IMR-90 (cell line): ENCODE measurements around the gene RAB3A.

Experiments used
- BHLHE40 ChIP-seq: fragments of 150-350 bp; IDR thresholded peaks from 2 replicates; pipeline ENCODE4 v1.6.1; 2016; ENCODE audit warnings: mild to moderate bottlenecking, low read depth, low read length
- CEBPB ChIP-seq: IDR thresholded peaks from 2 replicates; pipeline ENCODE4 v1.6.1; 2012; ENCODE audit warnings: low read depth, low read length, improper control_type of control experiment
- CTCF ChIP-seq: conservative IDR thresholded peaks from 2 replicates; pipeline ENCODE4 v1.5.1; 2012; ENCODE audit warnings: mild to moderate bottlenecking, low read depth, low read length, improper control_type of control experiment
- MAFK ChIP-seq: IDR thresholded peaks from 2 replicates; pipeline ENCODE4 v1.6.1; 2012; ENCODE audit warnings: low read depth, low read length, improper control_type of control experiment
- POLR2A ChIP-seq: IDR thresholded peaks from 2 replicates; pipeline ENCODE4 v1.6.1; 2012; ENCODE audit warnings: mild to moderate bottlenecking, low read depth, low read length
- RAD21 ChIP-seq: IDR thresholded peaks from 2 replicates; pipeline ENCODE4 v1.6.1; 2012; ENCODE audit warnings: low read length, improper control_type of control experiment
- RFX5 ChIP-seq: IDR thresholded peaks from 2 replicates; pipeline ENCODE4 v1.8.0; 2012; ENCODE audit warnings: low read depth, mild to moderate bottlenecking, low read length, moderate library complexity
- SMC3 ChIP-seq: fragments of 150-350 bp; IDR thresholded peaks from 2 replicates; pipeline ENCODE4 v1.6.1; 2016; ENCODE audit warnings: low read depth, mild to moderate bottlenecking, antibody characterized with exemption, low read length, moderate library complexity

DNA sequence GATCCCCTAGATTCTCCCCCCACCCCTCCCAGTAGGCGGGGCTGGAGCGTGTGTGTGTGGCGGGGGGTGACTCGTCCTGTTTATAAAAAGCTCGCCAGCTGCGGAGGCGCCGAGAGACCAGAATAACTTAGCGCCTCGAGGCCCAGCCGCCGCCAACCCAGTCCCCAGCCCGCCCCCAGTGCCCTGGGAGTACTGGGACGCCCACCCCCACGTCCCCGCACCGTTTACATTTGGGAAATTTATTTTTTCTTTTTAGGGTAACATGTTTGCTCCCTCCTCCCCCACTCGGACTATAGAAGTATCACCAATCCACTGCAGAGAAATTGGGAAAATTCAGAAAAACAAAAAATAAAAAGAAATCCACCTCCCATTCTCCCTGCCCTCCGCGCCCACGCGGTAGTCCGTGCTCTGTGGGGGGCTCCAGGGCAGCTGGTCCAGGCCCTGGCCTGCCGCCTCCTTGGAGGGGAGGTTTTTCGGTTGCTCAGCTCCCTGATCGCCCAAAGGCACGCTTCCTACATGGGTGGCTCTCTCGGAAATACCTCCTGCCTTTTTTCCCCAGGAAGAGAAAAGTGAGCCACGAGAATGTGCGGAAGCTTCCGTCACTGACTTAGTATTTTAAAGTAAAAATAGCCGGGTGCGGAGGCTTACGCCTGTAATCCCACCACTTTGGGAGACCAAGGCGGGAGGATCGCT lies 1.5 kb upstream of the RAB3A start:
- TF ChIP-seq CEBPB (no peak), CTCF (no peak), POLR2A (peak; percentile 84), RAD21 (no peak), RFX5 (no peak), SMC3 (no peak), MAFK (no peak), BHLHE40 (no peak; the same call in 1 of the 2 replicates)
